Ishikawa (cell line): ENCODE data around the gene PRELID2.

Experiments
- CEBPB ChIP-seq: IDR thresholded peaks from 2 replicates; pipeline ENCODE4 v1.6.1; 2012
- CREB1 ChIP-seq: IDR thresholded peaks from 2 replicates; pipeline ENCODE4 v1.6.1; 2012; ENCODE audit warnings: low read depth
- EGR1 ChIP-seq: IDR thresholded peaks from 2 replicates; pipeline ENCODE4 v1.6.1; 2012
- EP300 ChIP-seq: IDR thresholded peaks from 2 replicates; pipeline ENCODE4 v1.6.1; 2012; ENCODE audit warnings: borderline replicate concordance
- FOXM1 ChIP-seq: IDR thresholded peaks from 2 replicates; pipeline ENCODE4 v1.6.1; 2012; ENCODE audit warnings: low read depth, borderline replicate concordance
- MAX ChIP-seq: IDR thresholded peaks from 2 replicates; pipeline ENCODE4 v1.6.1; 2012
- NFIC ChIP-seq: IDR thresholded peaks from 2 replicates; pipeline ENCODE4 v1.6.1; 2012
- RAD21 ChIP-seq: IDR thresholded peaks from 2 replicates; pipeline ENCODE4 v1.6.1; 2012; ENCODE audit warnings: low read depth
- TAF1 ChIP-seq: IDR thresholded peaks from 2 replicates; pipeline ENCODE4 v1.6.1; 2012; ENCODE audit warnings: low read depth, mild to moderate bottlenecking
- TCF12 ChIP-seq: IDR thresholded peaks from 2 replicates; pipeline ENCODE4 v1.6.1; 2012; ENCODE audit warnings: low read depth
- TEAD4 ChIP-seq: IDR thresholded peaks from 2 replicates; pipeline ENCODE4 v1.6.1; 2012
- USF1 ChIP-seq: IDR thresholded peaks from 2 replicates; pipeline ENCODE4 v1.6.1; 2012
- YY1 ChIP-seq: IDR thresholded peaks from 2 replicates; pipeline ENCODE4 v1.6.1; 2012; ENCODE audit warnings: low read depth
- ZBTB7A ChIP-seq: IDR thresholded peaks from 2 replicates; pipeline ENCODE4 v1.6.1; 2012; ENCODE audit warnings: low read depth
- TF ChIP-seq, protein P1 (sequence below): IDR thresholded peaks from 2 replicates; pipeline ENCODE4 v1.6.1; 2012; ENCODE audit warnings: low read depth, mild to moderate bottlenecking

The PRELID2 gene

GRCh38 chr5:145778144-145778900 lies 56.8 kb downstream of the PRELID2 start:
- TF ChIP-seq, protein P1, sequence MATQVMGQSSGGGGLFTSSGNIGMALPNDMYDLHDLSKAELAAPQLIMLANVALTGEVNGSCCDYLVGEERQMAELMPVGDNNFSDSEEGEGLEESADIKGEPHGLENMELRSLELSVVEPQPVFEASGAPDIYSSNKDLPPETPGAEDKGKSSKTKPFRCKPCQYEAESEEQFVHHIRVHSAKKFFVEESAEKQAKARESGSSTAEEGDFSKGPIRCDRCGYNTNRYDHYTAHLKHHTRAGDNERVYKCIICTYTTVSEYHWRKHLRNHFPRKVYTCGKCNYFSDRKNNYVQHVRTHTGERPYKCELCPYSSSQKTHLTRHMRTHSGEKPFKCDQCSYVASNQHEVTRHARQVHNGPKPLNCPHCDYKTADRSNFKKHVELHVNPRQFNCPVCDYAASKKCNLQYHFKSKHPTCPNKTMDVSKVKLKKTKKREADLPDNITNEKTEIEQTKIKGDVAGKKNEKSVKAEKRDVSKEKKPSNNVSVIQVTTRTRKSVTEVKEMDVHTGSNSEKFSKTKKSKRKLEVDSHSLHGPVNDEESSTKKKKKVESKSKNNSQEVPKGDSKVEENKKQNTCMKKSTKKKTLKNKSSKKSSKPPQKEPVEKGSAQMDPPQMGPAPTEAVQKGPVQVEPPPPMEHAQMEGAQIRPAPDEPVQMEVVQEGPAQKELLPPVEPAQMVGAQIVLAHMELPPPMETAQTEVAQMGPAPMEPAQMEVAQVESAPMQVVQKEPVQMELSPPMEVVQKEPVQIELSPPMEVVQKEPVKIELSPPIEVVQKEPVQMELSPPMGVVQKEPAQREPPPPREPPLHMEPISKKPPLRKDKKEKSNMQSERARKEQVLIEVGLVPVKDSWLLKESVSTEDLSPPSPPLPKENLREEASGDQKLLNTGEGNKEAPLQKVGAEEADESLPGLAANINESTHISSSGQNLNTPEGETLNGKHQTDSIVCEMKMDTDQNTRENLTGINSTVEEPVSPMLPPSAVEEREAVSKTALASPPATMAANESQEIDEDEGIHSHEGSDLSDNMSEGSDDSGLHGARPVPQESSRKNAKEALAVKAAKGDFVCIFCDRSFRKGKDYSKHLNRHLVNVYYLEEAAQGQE, result no peak
- TF ChIP-seq TCF12, result no peak
- no peak for TF ChIP-seq CREB1
- TF ChIP-seq MAX, result no peak
- no peak for TF ChIP-seq YY1
- no peak for TF ChIP-seq ZBTB7A
- TF ChIP-seq TEAD4, result no peak
- TF ChIP-seq TAF1, result no peak
- TF ChIP-seq USF1, result no peak
- no peak for TF ChIP-seq RAD21
- TF ChIP-seq FOXM1, result no peak
- TF ChIP-seq CEBPB, result no peak
- TF ChIP-seq NFIC, result no peak
- TF ChIP-seq EGR1, result no peak
- no peak for TF ChIP-seq EP300

- no peak for TF ChIP-seq CREB1
- no peak for TF ChIP-seq ZBTB7A
- no peak for TF ChIP-seq NFIC
- TF ChIP-seq MAX, result no peak
- TF ChIP-seq EGR1, result no peak
- TF ChIP-seq FOXM1, result no peak
These were observed 57.6 kb downstream of the PRELID2 start for GRCh38 chr5:145777445-145778063.

DNA sequence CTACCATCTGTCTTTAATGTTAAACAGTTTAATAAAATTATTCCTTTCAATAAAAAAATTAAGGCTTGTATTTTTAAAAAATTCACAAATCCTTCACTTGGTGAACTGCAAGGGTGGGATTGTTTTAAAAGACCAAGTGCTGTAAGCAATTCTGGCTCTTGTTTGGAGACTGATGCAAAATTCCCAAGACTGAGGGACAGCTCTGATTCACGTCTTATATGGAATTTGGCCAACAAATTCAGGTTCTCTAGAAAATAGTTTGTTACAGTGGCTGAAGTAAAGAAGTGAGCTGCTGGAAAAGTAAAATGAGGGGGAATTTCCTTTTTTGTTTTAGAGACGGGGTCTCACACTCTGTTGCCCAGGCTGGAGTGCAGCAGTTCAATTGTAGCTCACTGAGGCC lies 58.3 kb downstream of the PRELID2 start:
- TF ChIP-seq TAF1 (no peak), ZBTB7A (no peak), MAX (no peak), TEAD4 (no peak), CREB1 (no peak), USF1 (no peak), CEBPB (no peak), EP300 (no peak), YY1 (no peak), TCF12 (no peak), FOXM1 (no peak), NFIC (no peak), RAD21 (no peak), EGR1 (no peak)
- TF ChIP-seq, protein P1, result no peak

DNA sequence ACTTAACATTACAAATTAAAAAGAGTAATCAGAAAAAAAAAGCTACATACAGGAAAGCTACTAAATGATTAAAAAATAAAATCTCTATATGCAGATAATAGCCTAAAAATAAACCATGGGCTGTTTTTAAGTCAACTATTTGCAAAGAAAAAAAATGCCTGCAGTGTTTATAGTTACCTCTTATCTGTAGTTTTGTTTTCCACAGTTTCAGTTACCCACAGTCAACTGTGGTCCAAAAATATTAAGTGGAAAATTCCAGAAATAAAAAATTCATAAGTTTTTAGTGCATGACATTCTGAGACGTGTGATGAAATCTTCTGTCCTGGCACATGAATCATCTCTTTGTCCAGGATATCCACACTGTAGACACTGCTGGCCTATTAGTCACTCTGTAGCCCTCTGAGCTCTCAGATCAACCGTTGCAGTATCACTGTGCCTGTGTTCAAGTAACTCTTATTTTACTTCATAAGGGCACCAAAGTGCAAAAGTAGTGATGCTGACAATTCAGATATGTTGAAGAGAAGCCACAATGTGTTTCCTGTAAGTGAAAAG lies 59.2 kb downstream of the PRELID2 start:
- TF ChIP-seq ZBTB7A, result no peak

- no peak for TF ChIP-seq USF1
- no peak for TF ChIP-seq TCF12
- TF ChIP-seq CEBPB, result no peak
- TF ChIP-seq ZBTB7A, result no peak
- TF ChIP-seq RAD21, result no peak
- no peak for TF ChIP-seq TEAD4
- no peak for TF ChIP-seq CREB1
These were observed 59.7 kb downstream of the PRELID2 start for GRCh38 chr5:145775411-145775810.
